PC-3 (cell line): ENCODE measurements around the gene SMAD3. TPM values are rescaled to one million over a fixed set of nuclear protein-coding genes. Genes with fewer than 3 reads are reported as not detected.

Source experiments
- ATAC-seq: fragments of 200-7000 bp; cut with Tn5 transposase; 2 replicates; pipeline ENCODE4 v1.9.1; 2020; ENCODE audit warnings: mild to moderate bottlenecking, moderate library complexity
- BruUV-seq: library from RNA; stranded (reverse); fragments of 400-500 nt; replicated peaks from 2 replicates; lab custom pipeline; 2021; lab: Mats Ljungman, UMichigan
- CTCF ChIA-PET: fragments of 300-600 bp; sonication (Branson Sonifier 250); formaldehyde crosslinking; loops from one replicate; lab custom pipeline; 2022; ENCODE audit warnings: antibody characterized with exemption; lab: Charles Lee
- POLR2A ChIA-PET: fragments of 300-600 bp; sonication (Branson Sonifier 250); formaldehyde crosslinking; loops from one replicate; lab custom pipeline; 2022; ENCODE audit warnings: antibody characterized with exemption; ENCODE audit not compliant: unreplicated experiment; lab: Charles Lee
- DNase-seq: peaks from one replicate; pipeline ENCODE4 v3.0.0-alpha.2; 2015
- H2AFZ ChIP-seq: fragments of 300-600 bp; sonication (generic); 2 replicates; pipeline ENCODE4 v1.6.0; 2016; ENCODE audit warnings: antibody characterized with exemption, low read length
- H3F3A ChIP-seq: fragments of 300-600 bp; sonication (generic); one replicate; pipeline ENCODE4 v1.6.0; 2017; ENCODE audit warnings: antibody characterized with exemption, low read length, control low read depth, mild to moderate bottlenecking; ENCODE audit not compliant: unreplicated experiment
- H3K27ac ChIP-seq: fragments of 300-600 bp; sonication (generic); 2 replicates; pipeline ENCODE4 v1.5.1; 2016; ENCODE audit warnings: mild to moderate bottlenecking, low read length
- H3K27me3 ChIP-seq: fragments of 300-600 bp; sonication (generic); 2 replicates; pipeline ENCODE4 v1.6.1; 2016; ENCODE audit warnings: low read length, mixed read lengths
- H3K36me3 ChIP-seq: fragments of 300-600 bp; sonication (generic); 2 replicates; pipeline ENCODE4 v1.6.1; 2016; ENCODE audit warnings: low read depth, mixed run types, low read length, mixed read lengths
- H3K4me1 ChIP-seq: fragments of 300-600 bp; sonication (generic); 2 replicates; pipeline ENCODE4 v1.5.1; 2016; ENCODE audit warnings: low read length; ENCODE audit not compliant: insufficient read depth
- H3K4me2 ChIP-seq: fragments of 300-600 bp; sonication (generic); 2 replicates; pipeline ENCODE4 v1.6.0; 2016; ENCODE audit warnings: low read length
- H3K4me3 ChIP-seq: fragments of 300-600 bp; sonication (generic); 2 replicates; pipeline ENCODE4 v1.5.1; 2016; ENCODE audit warnings: mild to moderate bottlenecking, low read length, mixed read lengths
- H3K79me2 ChIP-seq: fragments of 300-600 bp; sonication (generic); 2 replicates; pipeline ENCODE4 v1.6.1; 2017; ENCODE audit warnings: low read length, mixed read lengths
- H3K9ac ChIP-seq: fragments of 300-600 bp; sonication (generic); 2 replicates; pipeline ENCODE4 v1.6.0; 2016; ENCODE audit warnings: mild to moderate bottlenecking, low read length
- H3K9me2 ChIP-seq: fragments of 300-600 bp; sonication (generic); replicated peaks from 2 replicates; pipeline ENCODE4 v1.6.1; 2016; ENCODE audit warnings: mixed run types, low read length, mixed read lengths
- H3K9me3 ChIP-seq: fragments of 300-600 bp; sonication (generic); 2 replicates; pipeline ENCODE4 v1.6.1; 2016; ENCODE audit warnings: low read length, mixed read lengths
- H4K20me1 ChIP-seq: fragments of 300-600 bp; sonication (generic); 2 replicates; pipeline ENCODE4 v1.6.1; 2016; ENCODE audit warnings: low read length, mixed read lengths
- CTCF ChIP-seq: fragments of 300-600 bp; sonication (generic); conservative IDR thresholded peaks from 2 replicates; pipeline ENCODE4 v1.5.1; 2017; ENCODE audit warnings: antibody characterized with exemption, low read depth, mild to moderate bottlenecking, low read length
- EZH2 ChIP-seq: fragments of 300-600 bp; sonication (generic); IDR thresholded peaks from one replicate; pipeline ENCODE4 v1.6.1; 2017; ENCODE audit warnings: antibody characterized with exemption, mild to moderate bottlenecking, low read length; ENCODE audit not compliant: unreplicated experiment
- EZH2phosphoT487 ChIP-seq: fragments of 300-600 bp; sonication (generic); IDR thresholded peaks from 2 replicates; pipeline ENCODE4 v1.6.1; 2018; ENCODE audit warnings: mild to moderate bottlenecking, antibody characterized with exemption, low read length, borderline replicate concordance
- intact Hi-C: fragments of 100-400 bp; cut with micrococcal nuclease; formaldehyde crosslinking; loops from 2 replicates; pipeline ENCODE4 v1.9.0; 2023
- total RNA-seq: library from RNA; depleted of rRNA; stranded (reverse); fragments of >200 nt; gene quantifications from 2 replicates; pipeline ENCODE4 v1.2.3, GENCODE V29; 2014

SMAD3 gene
- total RNA-seq, 1 experiment from 2014 or later: 75.6 TPM

GRCh38 chr15:67215102-67215501, 149.7 kb downstream of the SMAD3 start:
- H4K20me1 ChIP-seq: no peaks in the 10 kb centered on the region
- no peak overlapping the region for H3K4me3 ChIP-seq
- no peaks in the 10 kb centered on the region for H3K27me3 ChIP-seq
- no peaks in the 10 kb centered on the region for H3K4me1 ChIP-seq
- H3K9ac ChIP-seq: no peak overlapping the region
- no TSS peak for BruUV-seq
- TF ChIP-seq CTCF: no peak
- no peak for TF ChIP-seq EZH2phosphoT487
- TF ChIP-seq EZH2: no peak
- H3F3A ChIP-seq: no peaks in the 10 kb centered on the region
- intact Hi-C loops: no loop called here
- ChIA-PET CTCF (no interaction called here), POLR2A (no interaction called here)
- no peaks in the 10 kb centered on the region for H3K9me2 ChIP-seq
- DNase-seq (no peak), ATAC-seq (no peak)
- no peak overlapping the region for H3K4me2 ChIP-seq
- H3K9me3 ChIP-seq: no peaks in the 10 kb centered on the region
- H3K36me3 ChIP-seq: peaks cover under 1% of the 10 kb centered on the region; the same call in 1 of the 2 replicates
- no peak overlapping the region for H2AFZ ChIP-seq
- no peak overlapping the region for H3K27ac ChIP-seq
- no peaks in the 10 kb centered on the region for H3K79me2 ChIP-seq

GRCh38 chr15:67216859-67217258, 151.5 kb downstream of the SMAD3 start:
- H3K4me2 ChIP-seq: no peak overlapping the region
- ChIA-PET CTCF (no interaction called here), POLR2A (no interaction called here)
- H3K9me2 ChIP-seq: no peaks in the 10 kb centered on the region
- ATAC-seq: no peak
- DNase-seq: no peak
- H3K36me3 ChIP-seq: peaks cover 3% of the 10 kb centered on the region; the same call in 1 of the 2 replicates
- no peak overlapping the region for H3K4me3 ChIP-seq
- no peaks in the 10 kb centered on the region for H3K27me3 ChIP-seq
- no peak overlapping the region for H2AFZ ChIP-seq
- H3F3A ChIP-seq: no peaks in the 10 kb centered on the region
- intact Hi-C loops: no loop called here
- H3K79me2 ChIP-seq: no peaks in the 10 kb centered on the region
- no TSS peak for BruUV-seq
- no peak overlapping the region for H3K27ac ChIP-seq
- no peaks in the 10 kb centered on the region for H3K9me3 ChIP-seq
- no peaks in the 10 kb centered on the region for H4K20me1 ChIP-seq
- TF ChIP-seq CTCF (no peak), EZH2phosphoT487 (no peak), EZH2 (no peak)
- no peak overlapping the region for H3K9ac ChIP-seq
- no peaks in the 10 kb centered on the region for H3K4me1 ChIP-seq

- no peak overlapping the region for H3K9ac ChIP-seq
- POLR2A ChIA-PET: no interaction called here
- no peaks in the 10 kb centered on the region for H3K4me1 ChIP-seq
- no peak for ATAC-seq
- H3K9me3 ChIP-seq: no peaks in the 10 kb centered on the region
- H3K27me3 ChIP-seq: no peaks in the 10 kb centered on the region
- H2AFZ ChIP-seq: no peak overlapping the region
- intact Hi-C loops: no loop called here
- no TSS peak for BruUV-seq
- DNase-seq: no peak
- no peak overlapping the region for H3K27ac ChIP-seq
- H3K36me3 ChIP-seq: peaks cover 3% of the 10 kb centered on the region; the same call in 1 of the 2 replicates
- CTCF ChIA-PET: no interaction called here
- TF ChIP-seq EZH2: no peak
- no peak for TF ChIP-seq EZH2phosphoT487
- TF ChIP-seq CTCF: no peak
- no peaks in the 10 kb centered on the region for H3K9me2 ChIP-seq
- no peaks in the 10 kb centered on the region for H3F3A ChIP-seq
- no peaks in the 10 kb centered on the region for H3K79me2 ChIP-seq
- no peaks in the 10 kb centered on the region for H4K20me1 ChIP-seq
- no peak overlapping the region for H3K4me2 ChIP-seq
- H3K4me3 ChIP-seq: no peak overlapping the region
These were observed 153.0 kb downstream of the SMAD3 start for GRCh38 chr15:67218428-67218827.
